Thyroid gland (tissue), 4 donors: Measurements from ENCODE around the gene ACAP1. TPM values are rescaled to one million over a fixed set of nuclear protein-coding genes. Genes with fewer than 3 reads are reported as not detected.
"Not testable (repeated sequence)": the region's sequence is repeated elsewhere in the genome, so short reads cannot be mapped to it uniquely, and the experiment has no call there.

Experiments used
- DNase-seq, 2 donors: peaks; one replicate each; pipeline ENCODE4 v3.0.0-alpha.2; 2019
- H3K27ac ChIP-seq, 3 donors: fragments of 200-600 bp; sonication (generic); 1 replicate in 2 of 3; 2 replicates in 1 of 3; pipeline ENCODE4 v1.5.1; 2016 to 2019; ENCODE audit warnings: mild to moderate bottlenecking in 1 of 3, moderate library complexity in 1 of 3
- H3K27me3 ChIP-seq: fragments of 200-600 bp; sonication (generic); one replicate; pipeline ENCODE4 v1.5.1; 2019
- H3K36me3 ChIP-seq, 2 donors: fragments of 200-600 bp; sonication (generic); one replicate each; pipeline ENCODE4 v1.5.1; 2016 to 2019
- H3K4me1 ChIP-seq, 2 donors: fragments of 200-600 bp; sonication (generic); one replicate each; pipeline ENCODE4 v1.5.1; 2017 to 2019
- H3K4me3 ChIP-seq, 3 donors: fragments of 200-600 bp; sonication (generic); replicated peaks in 1 of 3; 1 replicate in 2 of 3; 2 replicates in 1 of 3; pipeline ENCODE4 v1.5.1; 2016; ENCODE audit warnings: mild to moderate bottlenecking in 1 of 3
- H3K9me3 ChIP-seq: fragments of 200-600 bp; sonication (generic); one replicate; pipeline ENCODE4 v1.5.1; 2017
- POLR2A ChIP-seq, 2 donors: fragments of 450-650 bp; IDR thresholded peaks; one replicate each; pipeline ENCODE4 v1.6.1; 2017; ENCODE audit warnings: antibody characterized with exemption in 2 of 2, mild to moderate bottlenecking in 2 of 2, moderate library complexity in 1 of 2
- WGBS, 2 donors: methylation state at CpG; one replicate each; pipeline ENCODE4 v1.1.5; 2017; 5-methylcytosine and 5-hydroxymethylcytosine counted together
- intact Hi-C: fragments of 100-400 bp; cut with DNase I; formaldehyde crosslinking; loops from one replicate; pipeline ENCODE4 v1.15.1; 2023
- total RNA-seq, 4 donors: library from RNA; depleted of rRNA; stranded (reverse); fragments of >200 nt; gene quantifications; one replicate each; pipeline ENCODE4 v1.2.3, GENCODE V29; 2016
- TF ChIP-seq, protein P1 (sequence below), 6 experiments: fragments of 200-600 bp in 3 of 6; fragments of 450-650 bp in 3 of 6; sonication (generic) in 3 of 6; IDR thresholded peaks; one replicate each; pipeline ENCODE4 v1.5.1; 2016 to 2019; ENCODE audit warnings: antibody characterized with exemption in 6 of 6, mild to moderate bottlenecking in 2 of 6, inconsistent platforms in 1 of 6, moderate library complexity in 1 of 6

Gene ACAP1
- total RNA-seq, 4 donors from 2014 or later, result 0.89 to 7.1 (median 3.8) TPM

DNA sequence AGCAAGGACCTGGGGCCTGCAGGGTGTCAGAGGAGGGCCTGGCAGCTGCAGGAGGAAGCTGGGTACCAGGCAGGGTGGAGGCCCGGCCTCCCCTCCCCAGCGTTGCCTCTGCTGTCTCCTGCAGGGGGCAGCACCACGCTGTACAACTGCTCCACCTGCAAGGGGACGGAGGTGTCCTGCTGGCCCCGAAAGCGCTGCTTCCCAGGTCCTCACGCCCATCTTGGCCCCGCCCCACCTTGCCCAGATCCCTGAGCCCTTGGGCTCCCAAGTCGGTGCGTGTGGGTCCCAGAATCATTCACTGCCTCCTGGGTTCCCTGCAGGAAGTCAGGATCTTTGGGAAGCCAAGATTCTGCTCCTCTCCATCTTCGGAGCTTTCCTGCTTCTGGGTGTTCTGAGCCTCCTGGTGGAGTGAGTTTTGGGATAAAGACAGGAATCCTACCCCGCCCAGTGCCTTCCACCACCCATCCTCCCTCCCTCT lies 19.8 kb downstream of the ACAP1 start:
- intact Hi-C loops, result loop anchor here (5.0 to 10.0 kb wide), 2 partner anchors 129 to 206 kb away; partner anchors contain the start of genes POLR2A, SENP3 and SLC35G6

DNA sequence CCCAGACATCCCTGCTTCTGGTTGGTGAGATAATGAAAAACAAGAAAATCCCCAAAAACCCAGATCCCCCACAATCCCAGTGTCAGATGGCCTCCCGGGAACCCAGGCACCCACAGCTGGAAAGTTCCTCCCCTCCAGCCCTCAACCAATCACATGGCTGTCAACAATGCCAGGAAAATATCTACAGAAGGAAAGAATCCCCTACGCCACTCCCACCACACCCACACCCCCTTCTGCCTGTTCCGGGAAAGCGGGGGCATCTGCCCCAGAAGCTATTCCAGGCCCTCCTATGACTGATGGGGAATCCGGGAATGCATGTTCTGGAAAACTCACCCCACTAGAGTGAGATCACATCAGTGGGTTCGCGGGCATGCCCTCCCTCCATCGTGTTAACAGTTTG lies 20.4 kb downstream of the ACAP1 start:
- H3K27me3 ChIP-seq, result no peaks in the 10 kb centered on the region
- no peak for TF ChIP-seq POLR2A (IDR thresholded peaks at IDR 0.05)
- TF ChIP-seq, protein P1, sequence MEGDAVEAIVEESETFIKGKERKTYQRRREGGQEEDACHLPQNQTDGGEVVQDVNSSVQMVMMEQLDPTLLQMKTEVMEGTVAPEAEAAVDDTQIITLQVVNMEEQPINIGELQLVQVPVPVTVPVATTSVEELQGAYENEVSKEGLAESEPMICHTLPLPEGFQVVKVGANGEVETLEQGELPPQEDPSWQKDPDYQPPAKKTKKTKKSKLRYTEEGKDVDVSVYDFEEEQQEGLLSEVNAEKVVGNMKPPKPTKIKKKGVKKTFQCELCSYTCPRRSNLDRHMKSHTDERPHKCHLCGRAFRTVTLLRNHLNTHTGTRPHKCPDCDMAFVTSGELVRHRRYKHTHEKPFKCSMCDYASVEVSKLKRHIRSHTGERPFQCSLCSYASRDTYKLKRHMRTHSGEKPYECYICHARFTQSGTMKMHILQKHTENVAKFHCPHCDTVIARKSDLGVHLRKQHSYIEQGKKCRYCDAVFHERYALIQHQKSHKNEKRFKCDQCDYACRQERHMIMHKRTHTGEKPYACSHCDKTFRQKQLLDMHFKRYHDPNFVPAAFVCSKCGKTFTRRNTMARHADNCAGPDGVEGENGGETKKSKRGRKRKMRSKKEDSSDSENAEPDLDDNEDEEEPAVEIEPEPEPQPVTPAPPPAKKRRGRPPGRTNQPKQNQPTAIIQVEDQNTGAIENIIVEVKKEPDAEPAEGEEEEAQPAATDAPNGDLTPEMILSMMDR (IDR thresholded peaks at IDR 0.05), result no peak
- no peak for DNase-seq
- H3K36me3 ChIP-seq, result no peaks in the 10 kb centered on the region
- peaks cover 8 to 34% of the 10 kb centered on the region in 2 donors for H3K4me1 ChIP-seq
- no peak overlapping the region for H3K4me3 ChIP-seq
- no peak overlapping the region for H3K27ac ChIP-seq
- intact Hi-C loops, result loop anchor here (5.0 to 10.0 kb wide), 2 partner anchors 128 to 206 kb away; partner anchors contain the start of genes POLR2A, SENP3 and SLC35G6
- WGBS, 2 donors, result 63 to 84% methylated on average over 7 of the region's 8 CpGs
- no peaks in the 10 kb centered on the region for H3K9me3 ChIP-seq

More for the DNA sequence above, 19.8 kb downstream of the ACAP1 start:
- H3K9me3 ChIP-seq, result no peaks in the 10 kb centered on the region
- H3K27me3 ChIP-seq, result no peaks in the 10 kb centered on the region
- no peak for TF ChIP-seq POLR2A (IDR thresholded peaks at IDR 0.05)
- TF ChIP-seq, protein P1 (IDR thresholded peaks at IDR 0.05), result peak; percentile 49 to 85 (median 79)
- H3K36me3 ChIP-seq, result no peaks in the 10 kb centered on the region
- DNase-seq, result peak; percentile 74 to 83
- no peak overlapping the region for H3K27ac ChIP-seq
- H3K4me3 ChIP-seq, result no peak overlapping the region
- WGBS, 2 donors, result 13 to 30% methylated on average over 4 to 12 of the region's 12 CpGs
- H3K4me1 ChIP-seq, result peaks cover 8 to 34% of the 10 kb centered on the region in 2 donors

DNA sequence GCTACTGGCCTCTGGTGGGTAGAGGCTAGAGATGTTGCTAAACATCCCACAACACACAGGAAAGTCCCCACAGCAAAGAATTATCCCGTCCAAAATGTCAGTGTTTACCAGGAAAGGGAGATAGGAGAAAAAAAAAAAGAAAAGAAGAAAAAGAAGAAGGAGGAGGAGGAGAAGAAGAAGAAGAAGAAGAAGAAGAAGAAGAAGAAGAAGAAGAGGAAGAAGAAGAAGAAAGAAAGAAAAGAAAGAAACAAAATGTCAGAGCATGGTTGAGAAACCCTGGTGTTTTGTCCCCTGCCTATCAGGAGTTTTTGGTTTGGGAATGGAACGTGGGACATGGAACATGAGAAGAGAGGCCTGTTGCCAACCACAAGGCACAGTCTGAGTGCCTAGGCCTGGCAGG lies 21.1 kb downstream of the ACAP1 start:
- 77 to 81% methylated on average over 2 of the region's 2 CpGs for WGBS, 2 donors
- TF ChIP-seq POLR2A (IDR thresholded peaks at IDR 0.05), result no peak
- TF ChIP-seq, protein P1 (IDR thresholded peaks at IDR 0.05), result no peak
- intact Hi-C loops, result loop anchor here (5.0 to 10.0 kb wide), 2 partner anchors 127 to 205 kb away; partner anchors contain the start of genes POLR2A, SENP3 and SLC35G6

DNA sequence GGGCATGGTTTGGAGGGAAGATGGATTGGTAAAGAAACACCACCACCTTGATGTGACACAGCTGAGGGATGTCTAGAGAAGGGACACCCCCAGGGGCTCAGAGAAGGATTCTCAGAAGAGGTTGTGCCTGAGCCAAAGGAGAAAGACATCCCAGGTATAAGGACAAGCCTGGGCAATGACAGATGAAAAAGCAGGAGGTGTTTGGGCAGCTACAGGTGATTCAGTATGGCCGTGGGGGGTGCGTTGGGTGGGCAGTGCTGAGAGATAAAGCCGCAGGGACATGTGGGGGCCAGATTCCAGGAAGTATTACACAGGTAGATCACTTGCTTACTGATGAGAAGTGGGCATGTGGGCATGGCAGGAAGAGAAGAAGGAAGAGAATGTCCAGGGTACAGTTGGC lies 25.6 kb downstream of the ACAP1 start:
- Histone ChIP-seq H3K36me3 (no peaks in the 10 kb centered on the region), H3K27ac (no peak overlapping the region), H3K4me1 (no peaks in the 10 kb centered on the region), H3K4me3 (no peak overlapping the region), H3K9me3 (no peaks in the 10 kb centered on the region), H3K27me3 (no peaks in the 10 kb centered on the region)
- DNase-seq, result no peak
- TF ChIP-seq POLR2A (IDR thresholded peaks at IDR 0.05), result no peak
- TF ChIP-seq, protein P1 (IDR thresholded peaks at IDR 0.05), result no peak
- WGBS, 2 donors, result 69 to 85% methylated on average over 3 of the region's 3 CpGs
- intact Hi-C loops, result loop anchor here (5.0 kb wide), 1 partner anchor 60 kb away; the partner anchor contains the start of gene SPEM1

More for the DNA sequence above, 21.1 kb downstream of the ACAP1 start:
- Histone ChIP-seq H3K27ac (no peak overlapping the region), H3K4me3 (no peak overlapping the region), H3K27me3 (no peaks in the 10 kb centered on the region), H3K9me3 (no peaks in the 10 kb centered on the region), H3K4me1 (peaks cover 6 to 34% of the 10 kb centered on the region in 2 donors), H3K36me3 (no peaks in the 10 kb centered on the region)
- no peak for DNase-seq

DNA sequence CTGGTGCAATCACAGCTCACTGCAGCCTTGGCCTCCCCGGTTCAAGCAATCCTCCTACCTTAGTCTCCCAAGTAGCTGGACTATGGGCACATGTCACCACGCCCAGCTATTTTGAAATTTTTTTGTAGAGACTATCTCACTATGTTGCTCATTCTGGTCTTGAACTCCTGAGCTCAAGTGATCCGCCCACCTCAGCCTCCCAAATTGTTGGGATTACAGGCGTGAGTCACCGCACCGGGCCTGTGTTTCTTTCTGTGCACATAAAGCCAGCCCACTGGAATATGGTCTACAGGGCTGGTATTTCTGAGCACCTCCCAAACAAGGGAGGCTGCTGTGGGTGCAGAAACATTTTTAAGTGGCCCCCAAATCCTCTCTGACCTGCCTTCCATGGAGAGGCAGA lies 27.0 kb downstream of the ACAP1 start:
- TF ChIP-seq POLR2A (IDR thresholded peaks at IDR 0.05), result no peak
- TF ChIP-seq, protein P1 (IDR thresholded peaks at IDR 0.05), result no peak
- no peak overlapping the region for H3K27ac ChIP-seq
- H3K4me3 ChIP-seq, result no peak overlapping the region
- H3K4me1 ChIP-seq, result no peaks in the 10 kb centered on the region
- intact Hi-C loops, result loop anchor here (5.0 kb wide), 1 partner anchor 59 kb away; the partner anchor contains the start of gene SPEM1
- H3K27me3 ChIP-seq, result no peaks in the 10 kb centered on the region
- H3K36me3 ChIP-seq, result no peaks in the 10 kb centered on the region
- no peaks in the 10 kb centered on the region for H3K9me3 ChIP-seq
- WGBS, 2 donors, result 91 to 96% methylated on average over 6 of the region's 6 CpGs
- DNase-seq, result no peak

DNA sequence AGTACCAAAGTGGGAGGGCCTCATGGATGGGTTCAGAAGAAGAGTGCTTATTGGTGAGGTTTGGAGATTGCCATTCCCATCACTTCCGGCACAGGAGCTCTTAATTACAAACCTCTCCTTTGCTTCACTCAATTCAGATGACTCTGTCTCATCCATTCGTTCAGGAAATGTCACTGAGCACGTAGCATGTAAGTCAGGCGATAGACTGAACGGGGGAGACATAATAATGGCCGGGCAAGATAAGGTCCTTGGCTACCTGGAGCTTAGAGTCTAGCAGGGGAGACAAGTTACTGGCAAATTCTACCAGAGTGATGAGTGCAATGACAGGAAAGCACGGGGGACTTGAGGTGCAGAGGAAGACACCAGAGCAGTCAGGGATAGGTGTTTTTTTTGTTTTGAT lies 29.6 kb downstream of the ACAP1 start:
- H3K27ac ChIP-seq, H3K4me1 ChIP-seq, H3K36me3 ChIP-seq, H3K9me3 ChIP-seq, H3K4me3 ChIP-seq, intact Hi-C loops, DNase-seq, H3K27me3 ChIP-seq: not testable (repeated sequence)
- WGBS, 2 donors, result 91 to 92% methylated on average over 6 of the region's 7 CpGs
